HepG2 (cell line): Measurements from ENCODE around the gene ECSIT. TPM values are rescaled to one million over a fixed set of nuclear protein-coding genes. Genes with fewer than 3 reads are reported as not detected.

Experiments used
- BHLHE40 ChIP-seq: IDR thresholded peaks from 2 replicates; pipeline ENCODE4 v1.6.1; 2011; ENCODE audit warnings: low read length, improper control_type of control experiment
- HCFC1 ChIP-seq: fragments of 150-350 bp; IDR thresholded peaks from 2 replicates; pipeline ENCODE4 v1.6.1; 2014; ENCODE audit warnings: low read depth, low read length
- IRF2 ChIP-seq: IDR thresholded peaks from 2 replicates; pipeline ENCODE4 v1.6.1; 2018; ENCODE audit warnings: missing genetic modification reagents, missing compliant biosample characterization
- KDM2A ChIP-seq: sonication (generic); formaldehyde crosslinking; IDR thresholded peaks from 2 replicates; pipeline ENCODE4 v1.4.0; 2020; ENCODE audit warnings: low read depth, missing genetic modification reagents, borderline replicate concordance
- SALL2 ChIP-seq: sonication (generic); formaldehyde crosslinking; IDR thresholded peaks from 2 replicates; pipeline ENCODE4 v1.8.1; 2023; ENCODE audit warnings: mild to moderate bottlenecking, missing genetic modification reagents, inconsistent platforms
- ZMYM3 ChIP-seq: sonication (generic); formaldehyde crosslinking; IDR thresholded peaks from 2 replicates; pipeline ENCODE4 v1.5.1; 2020; ENCODE audit warnings: mild to moderate bottlenecking, missing genetic modification reagents
- ZNF746 ChIP-seq: sonication (generic); formaldehyde crosslinking; IDR thresholded peaks from 2 replicates; pipeline ENCODE4 v1.8.0; 2022; ENCODE audit warnings: mild to moderate bottlenecking, missing genetic modification reagents
- ZNF766 ChIP-seq: sonication (generic); formaldehyde crosslinking; IDR thresholded peaks from 2 replicates; pipeline ENCODE4 v1.5.0; 2020; ENCODE audit warnings: missing genetic modification reagents, borderline replicate concordance
- polyA plus RNA-seq, 8 experiments: library from polyadenylated mRNA; depleted of rRNA in 3 of 8; stranded (reverse) in 7 of 8; unstranded in 1 of 8; fragments of >200 nt; fragmentation: Illumina TruSeq in 4 of 8; extraction: Trizol in 4 of 8; gene quantifications; 2 replicates each; pipeline versions ENCODE4 v1.2.1 to v1.2.3, GENCODE V29; 2011 to 2016; ENCODE audit warnings: low read depth in 4 of 8, missing spikeins in 1 of 8, mixed read lengths in 1 of 8; ENCODE audit not compliant: insufficient read depth in 1 of 8
- total RNA-seq, 5 experiments: library from RNA; depleted of rRNA; stranded (reverse); fragments of >200 nt; fragmentation: Illumina TruSeq; extraction: Trizol; gene quantifications; 2 replicates each; pipeline ENCODE4 v1.2.3, GENCODE V29; 2016; ENCODE audit warnings: low read depth in 1 of 5
- TF ChIP-seq, protein P1 (sequence below): sonication (generic); formaldehyde crosslinking; IDR thresholded peaks from 2 replicates; pipeline ENCODE4 v1.4.0; 2020; ENCODE audit warnings: missing genetic modification reagents, borderline replicate concordance
- TF ChIP-seq, protein P2 (sequence below): sonication (generic); formaldehyde crosslinking; IDR thresholded peaks from 2 replicates; pipeline ENCODE4 v1.4.0; 2020; ENCODE audit warnings: mild to moderate bottlenecking, missing genetic modification reagents
- TF ChIP-seq, protein P3 (sequence below): sonication (generic); formaldehyde crosslinking; IDR thresholded peaks from 2 replicates; pipeline ENCODE4 v1.4.0; 2020; ENCODE audit warnings: missing genetic modification reagents
- TF ChIP-seq, protein P4 (sequence below): sonication (generic); formaldehyde crosslinking; IDR thresholded peaks from 2 replicates; pipeline ENCODE4 v1.4.0; 2020; ENCODE audit warnings: missing genetic modification reagents
- TF ChIP-seq, protein P5 (sequence below), 2 experiments: sonication (generic) in 1 of 2; formaldehyde crosslinking in 1 of 2; IDR thresholded peaks; 2 replicates each; pipeline versions ENCODE4 v1.4.0 to v1.6.1; 2018 to 2020; ENCODE audit warnings: missing genetic modification reagents in 2 of 2, borderline replicate concordance in 1 of 2, low read depth in 1 of 2, mild to moderate bottlenecking in 1 of 2, missing biosample characterization in 1 of 2
- TF ChIP-seq, protein P6 (sequence below): IDR thresholded peaks from 2 replicates; pipeline ENCODE4 v1.6.1; 2016; ENCODE audit warnings: low read depth, control low read depth

The ECSIT gene
- total and polyA plus RNA-seq, 2 of the 13 experiments (the other 11 are each of a cell fraction or from before 2014, with no cell fraction given), result 36.4 to 62.3 TPM

DNA sequence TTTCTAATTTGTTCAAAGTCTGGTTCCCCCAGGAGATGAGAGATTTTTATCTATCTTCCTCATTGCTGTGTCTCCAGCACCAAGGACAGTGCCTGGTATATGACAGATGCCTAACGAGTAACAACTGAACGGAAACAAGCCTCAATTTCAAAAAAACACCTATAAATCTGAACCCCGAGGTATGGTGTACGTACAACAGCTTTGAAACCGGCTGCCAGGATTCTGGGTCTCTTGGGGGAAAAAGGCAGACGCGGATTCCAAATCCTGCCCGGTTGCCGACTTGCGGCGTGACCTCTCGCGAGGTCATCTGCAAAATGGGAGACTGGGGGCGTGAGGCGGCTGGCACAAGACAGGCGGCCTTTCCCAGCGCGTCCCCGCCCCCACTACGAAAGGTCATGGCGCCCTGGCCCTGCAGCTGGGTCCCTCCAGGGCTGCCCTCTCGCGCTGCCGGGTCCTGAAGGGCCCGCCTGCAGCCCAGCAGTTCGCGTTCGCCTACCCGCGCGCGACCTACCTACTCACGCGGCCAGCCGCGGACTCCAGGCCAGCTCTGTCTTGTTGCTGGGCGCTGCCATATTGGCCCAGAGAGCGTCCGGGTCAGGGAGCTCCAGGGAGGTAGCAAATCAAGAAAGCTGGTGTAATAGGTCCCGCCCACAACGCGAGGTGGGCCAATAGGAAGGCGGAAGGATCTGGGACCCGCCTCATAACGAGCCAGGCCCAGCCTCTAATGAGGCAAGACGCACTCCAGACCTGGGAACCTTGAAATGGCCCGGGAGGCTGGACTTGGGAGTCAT lies at the start of gene ECSIT (continued):
- TF ChIP-seq, protein P1, sequence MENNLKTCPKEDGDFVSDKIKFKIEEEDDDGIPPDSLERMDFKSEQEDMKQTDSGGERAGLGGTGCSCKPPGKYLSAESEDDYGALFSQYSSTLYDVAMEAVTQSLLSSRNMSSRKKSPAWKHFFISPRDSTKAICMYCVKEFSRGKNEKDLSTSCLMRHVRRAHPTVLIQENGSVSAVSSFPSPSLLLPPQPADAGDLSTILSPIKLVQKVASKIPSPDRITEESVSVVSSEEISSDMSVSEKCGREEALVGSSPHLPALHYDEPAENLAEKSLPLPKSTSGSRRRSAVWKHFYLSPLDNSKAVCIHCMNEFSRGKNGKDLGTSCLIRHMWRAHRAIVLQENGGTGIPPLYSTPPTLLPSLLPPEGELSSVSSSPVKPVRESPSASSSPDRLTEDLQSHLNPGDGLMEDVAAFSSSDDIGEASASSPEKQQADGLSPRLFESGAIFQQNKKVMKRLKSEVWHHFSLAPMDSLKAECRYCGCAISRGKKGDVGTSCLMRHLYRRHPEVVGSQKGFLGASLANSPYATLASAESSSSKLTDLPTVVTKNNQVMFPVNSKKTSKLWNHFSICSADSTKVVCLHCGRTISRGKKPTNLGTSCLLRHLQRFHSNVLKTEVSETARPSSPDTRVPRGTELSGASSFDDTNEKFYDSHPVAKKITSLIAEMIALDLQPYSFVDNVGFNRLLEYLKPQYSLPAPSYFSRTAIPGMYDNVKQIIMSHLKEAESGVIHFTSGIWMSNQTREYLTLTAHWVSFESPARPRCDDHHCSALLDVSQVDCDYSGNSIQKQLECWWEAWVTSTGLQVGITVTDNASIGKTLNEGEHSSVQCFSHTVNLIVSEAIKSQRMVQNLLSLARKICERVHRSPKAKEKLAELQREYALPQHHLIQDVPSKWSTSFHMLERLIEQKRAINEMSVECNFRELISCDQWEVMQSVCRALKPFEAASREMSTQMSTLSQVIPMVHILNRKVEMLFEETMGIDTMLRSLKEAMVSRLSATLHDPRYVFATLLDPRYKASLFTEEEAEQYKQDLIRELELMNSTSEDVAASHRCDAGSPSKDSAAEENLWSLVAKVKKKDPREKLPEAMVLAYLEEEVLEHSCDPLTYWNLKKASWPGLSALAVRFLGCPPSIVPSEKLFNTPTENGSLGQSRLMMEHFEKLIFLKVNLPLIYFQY (CRISPR knock-in tag), result 0 out of 2 replicates have a peak, but pooled peaks have one; percentile 37
- TF ChIP-seq ZMYM3 (CRISPR knock-in tag) (peak; percentile 37; the same call in 1 of the 2 replicates), BHLHE40 (0 out of 2 replicates have a peak, but pooled peaks have one; percentile 37), SALL2 (CRISPR knock-in tag) (peak; percentile 80; the same call in 1 of the 2 replicates), KDM2A (peak; percentile 85; the same call in 1 of the 2 replicates), HCFC1 (peak; percentile 63), ZNF746 (no peak), ZNF766 (no peak; the same call in 1 of the 2 replicates), IRF2 (peak; percentile 80)
- TF ChIP-seq, protein P2, sequence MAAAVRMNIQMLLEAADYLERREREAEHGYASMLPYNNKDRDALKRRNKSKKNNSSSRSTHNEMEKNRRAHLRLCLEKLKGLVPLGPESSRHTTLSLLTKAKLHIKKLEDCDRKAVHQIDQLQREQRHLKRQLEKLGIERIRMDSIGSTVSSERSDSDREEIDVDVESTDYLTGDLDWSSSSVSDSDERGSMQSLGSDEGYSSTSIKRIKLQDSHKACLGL (CRISPR knock-in tag), result peak; percentile 87; the same call in 1 of the 2 replicates
- TF ChIP-seq, protein P3, sequence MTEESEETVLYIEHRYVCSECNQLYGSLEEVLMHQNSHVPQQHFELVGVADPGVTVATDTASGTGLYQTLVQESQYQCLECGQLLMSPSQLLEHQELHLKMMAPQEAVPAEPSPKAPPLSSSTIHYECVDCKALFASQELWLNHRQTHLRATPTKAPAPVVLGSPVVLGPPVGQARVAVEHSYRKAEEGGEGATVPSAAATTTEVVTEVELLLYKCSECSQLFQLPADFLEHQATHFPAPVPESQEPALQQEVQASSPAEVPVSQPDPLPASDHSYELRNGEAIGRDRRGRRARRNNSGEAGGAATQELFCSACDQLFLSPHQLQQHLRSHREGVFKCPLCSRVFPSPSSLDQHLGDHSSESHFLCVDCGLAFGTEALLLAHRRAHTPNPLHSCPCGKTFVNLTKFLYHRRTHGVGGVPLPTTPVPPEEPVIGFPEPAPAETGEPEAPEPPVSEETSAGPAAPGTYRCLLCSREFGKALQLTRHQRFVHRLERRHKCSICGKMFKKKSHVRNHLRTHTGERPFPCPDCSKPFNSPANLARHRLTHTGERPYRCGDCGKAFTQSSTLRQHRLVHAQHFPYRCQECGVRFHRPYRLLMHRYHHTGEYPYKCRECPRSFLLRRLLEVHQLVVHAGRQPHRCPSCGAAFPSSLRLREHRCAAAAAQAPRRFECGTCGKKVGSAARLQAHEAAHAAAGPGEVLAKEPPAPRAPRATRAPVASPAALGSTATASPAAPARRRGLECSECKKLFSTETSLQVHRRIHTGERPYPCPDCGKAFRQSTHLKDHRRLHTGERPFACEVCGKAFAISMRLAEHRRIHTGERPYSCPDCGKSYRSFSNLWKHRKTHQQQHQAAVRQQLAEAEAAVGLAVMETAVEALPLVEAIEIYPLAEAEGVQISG (CRISPR knock-in tag), result peak; percentile 59; the same call in 1 of the 2 replicates
- TF ChIP-seq, protein P4, sequence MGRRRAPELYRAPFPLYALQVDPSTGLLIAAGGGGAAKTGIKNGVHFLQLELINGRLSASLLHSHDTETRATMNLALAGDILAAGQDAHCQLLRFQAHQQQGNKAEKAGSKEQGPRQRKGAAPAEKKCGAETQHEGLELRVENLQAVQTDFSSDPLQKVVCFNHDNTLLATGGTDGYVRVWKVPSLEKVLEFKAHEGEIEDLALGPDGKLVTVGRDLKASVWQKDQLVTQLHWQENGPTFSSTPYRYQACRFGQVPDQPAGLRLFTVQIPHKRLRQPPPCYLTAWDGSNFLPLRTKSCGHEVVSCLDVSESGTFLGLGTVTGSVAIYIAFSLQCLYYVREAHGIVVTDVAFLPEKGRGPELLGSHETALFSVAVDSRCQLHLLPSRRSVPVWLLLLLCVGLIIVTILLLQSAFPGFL (CRISPR knock-in tag), result peak; percentile 69; the same call in 1 of the 2 replicates
- TF ChIP-seq, protein P5, sequence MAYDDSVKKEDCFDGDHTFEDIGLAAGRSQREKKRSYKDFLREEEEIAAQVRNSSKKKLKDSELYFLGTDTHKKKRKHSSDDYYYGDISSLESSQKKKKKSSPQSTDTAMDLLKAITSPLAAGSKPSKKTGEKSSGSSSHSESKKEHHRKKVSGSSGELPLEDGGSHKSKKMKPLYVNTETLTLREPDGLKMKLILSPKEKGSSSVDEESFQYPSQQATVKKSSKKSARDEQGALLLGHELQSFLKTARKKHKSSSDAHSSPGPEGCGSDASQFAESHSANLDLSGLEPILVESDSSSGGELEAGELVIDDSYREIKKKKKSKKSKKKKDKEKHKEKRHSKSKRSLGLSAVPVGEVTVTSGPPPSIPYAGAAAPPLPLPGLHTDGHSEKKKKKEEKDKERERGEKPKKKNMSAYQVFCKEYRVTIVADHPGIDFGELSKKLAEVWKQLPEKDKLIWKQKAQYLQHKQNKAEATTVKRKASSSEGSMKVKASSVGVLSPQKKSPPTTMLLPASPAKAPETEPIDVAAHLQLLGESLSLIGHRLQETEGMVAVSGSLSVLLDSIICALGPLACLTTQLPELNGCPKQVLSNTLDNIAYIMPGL (CRISPR knock-in tag; IDR thresholded peaks at IDR 0.05; ENCODE audit: borderline replicate concordance in 1 of 2, low read depth in 1 of 2), result peak in 1 of 2 experiments; percentile 82; a peak in 2 of 4 replicates
- TF ChIP-seq, protein P6, sequence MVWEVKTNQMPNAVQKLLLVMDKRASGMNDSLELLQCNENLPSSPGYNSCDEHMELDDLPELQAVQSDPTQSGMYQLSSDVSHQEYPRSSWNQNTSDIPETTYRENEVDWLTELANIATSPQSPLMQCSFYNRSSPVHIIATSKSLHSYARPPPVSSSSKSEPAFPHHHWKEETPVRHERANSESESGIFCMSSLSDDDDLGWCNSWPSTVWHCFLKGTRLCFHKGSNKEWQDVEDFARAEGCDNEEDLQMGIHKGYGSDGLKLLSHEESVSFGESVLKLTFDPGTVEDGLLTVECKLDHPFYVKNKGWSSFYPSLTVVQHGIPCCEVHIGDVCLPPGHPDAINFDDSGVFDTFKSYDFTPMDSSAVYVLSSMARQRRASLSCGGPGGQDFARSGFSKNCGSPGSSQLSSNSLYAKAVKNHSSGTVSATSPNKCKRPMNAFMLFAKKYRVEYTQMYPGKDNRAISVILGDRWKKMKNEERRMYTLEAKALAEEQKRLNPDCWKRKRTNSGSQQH (CRISPR knock-in tag), result peak; percentile 28; the same call in 1 of the 2 replicates
